ENCODE measurements around the gene TRAF3IP1.
"Not testable (repeated sequence)": the region's sequence is repeated elsewhere in the genome, so short reads cannot be mapped to it uniquely, and the experiment has no call there.

The TRAF3IP1 gene

GRCh38 chr2:238320246-238320647 lies at the start of gene TRAF3IP1:
TRAF3IP1 (plus strand) TSS chr2:238320518; CDS start chr2:238320663, 145 bp downstream.
- DNase-seq (ENCODE audit: low spot score), result peak; percentile 100

GRCh38 chr2:238270606-238271005 lies 49.7 kb upstream of the TRAF3IP1 start:
- DNase-seq (ENCODE audit: low spot score), result no peak

GRCh38 chr2:238271061-238271554 lies 49.2 kb upstream of the TRAF3IP1 start:
- DNase-seq (ENCODE audit: low spot score), result no peak

- not testable (repeated sequence) for DNase-seq (ENCODE audit: low spot score)
Measured at GRCh38 chr2:238271686-238272085, 48.6 kb upstream of the TRAF3IP1 start.

GRCh38 chr2:238272156-238272555 lies 48.2 kb upstream of the TRAF3IP1 start:
- no peak for DNase-seq (ENCODE audit: low spot score)

- DNase-seq (ENCODE audit: low spot score), result not testable (repeated sequence)
Measured at GRCh38 chr2:238273433-238273832, 46.9 kb upstream of the TRAF3IP1 start.

GRCh38 chr2:238274152-238274865 lies 46.0 kb upstream of the TRAF3IP1 start:
- no peak for DNase-seq (ENCODE audit: low spot score)

GRCh38 chr2:238277695-238278094 lies 42.6 kb upstream of the TRAF3IP1 start:
- no peak for DNase-seq (ENCODE audit: low spot score)

GRCh38 chr2:238278626-238279323 lies 41.5 kb upstream of the TRAF3IP1 start:
- no peak for DNase-seq (ENCODE audit: low spot score)

- DNase-seq (ENCODE audit: low spot score), result no peak
Measured at GRCh38 chr2:238279324-238279682, 41.0 kb upstream of the TRAF3IP1 start.

- no peak for DNase-seq (ENCODE audit: low spot score)
Measured at GRCh38 chr2:238280083-238280825, 40.1 kb upstream of the TRAF3IP1 start.

- no peak for DNase-seq (ENCODE audit: low spot score)
Measured at GRCh38 chr2:238281826-238282480, 38.4 kb upstream of the TRAF3IP1 start.

GRCh38 chr2:238282861-238283738 lies 37.2 kb upstream of the TRAF3IP1 start:
- no peak for DNase-seq (ENCODE audit: low spot score)

GRCh38 chr2:238284802-238285515 lies 35.4 kb upstream of the TRAF3IP1 start:
- no peak for DNase-seq (ENCODE audit: low spot score)

GRCh38 chr2:238285653-238286082 lies 34.6 kb upstream of the TRAF3IP1 start:
- DNase-seq (ENCODE audit: low spot score), result peak; percentile 88

GRCh38 chr2:238286095-238286494 lies 34.2 kb upstream of the TRAF3IP1 start:
- DNase-seq (ENCODE audit: low spot score), result no peak

- DNase-seq (ENCODE audit: low spot score), result peak; percentile 63
Measured at GRCh38 chr2:238286551-238286950, 33.8 kb upstream of the TRAF3IP1 start.

GRCh38 chr2:238286987-238287736 lies 33.2 kb upstream of the TRAF3IP1 start:
- no peak for DNase-seq (ENCODE audit: low spot score)
